K562 (cell line): Measurements from ENCODE around the gene SMARCD2. TPM values are rescaled to one million over a fixed set of nuclear protein-coding genes. Genes with fewer than 3 reads are reported as not detected.
A peak's percentile ranks its signal among the peaks of the same experiment; 100 is the strongest.

Experiments used
- BACH1 ChIP-seq: fragments of 200-800 bp; sonication (Bioruptor generic); IDR thresholded peaks from 2 replicates; pipeline ENCODE4 v1.6.1; 2016; ENCODE audit warnings: missing genetic modification characterization, missing compliant biosample characterization
- HNRNPH1 ChIP-seq: fragments of 200-400 bp; formaldehyde crosslinking; optimal IDR thresholded peaks from 2 replicates; pipeline ENCODE3; 2017; ENCODE audit warnings: low read depth, mild to moderate bottlenecking, low read length, moderate library complexity
- JUN ChIP-seq, 2 experiments: sonication (generic) in 1 of 2; formaldehyde crosslinking in 1 of 2; IDR thresholded peaks; 2 replicates each; pipeline versions ENCODE4 v1.6.1 to v1.8.0; 2012 to 2022; ENCODE audit warnings: borderline replicate concordance in 2 of 2, mild to moderate bottlenecking in 2 of 2, improper control_type of control experiment in 1 of 2, low read depth in 1 of 2, low read length in 1 of 2, missing genetic modification reagents in 1 of 2
- NELFE ChIP-seq: IDR thresholded peaks from 2 replicates; pipeline ENCODE4 v1.6.1; 2011; ENCODE audit warnings: mild to moderate bottlenecking; ENCODE audit not compliant: insufficient read depth, insufficient read length
- NFYB ChIP-seq: IDR thresholded peaks from 2 replicates; pipeline ENCODE4 v1.6.1; 2011; ENCODE audit warnings: mild to moderate bottlenecking, moderate library complexity; ENCODE audit not compliant: insufficient read length; ENCODE audit errors: extremely low read depth
- PHF20 ChIP-seq: fragments of 450-650 bp; IDR thresholded peaks from 2 replicates; pipeline ENCODE4 v1.6.1; 2018; ENCODE audit not compliant: partially characterized antibody
- RFX5 ChIP-seq: IDR thresholded peaks from 2 replicates; pipeline ENCODE4 v1.6.1; 2011; ENCODE audit warnings: low read depth, mild to moderate bottlenecking, improper control_type of control experiment, low read length
- SPI1 ChIP-seq: IDR thresholded peaks from 2 replicates; pipeline ENCODE4 v1.6.1; 2011; ENCODE audit warnings: low read depth, low read length, control low read depth, borderline replicate concordance
- TEAD2 ChIP-seq: fragments of 450-650 bp; IDR thresholded peaks from 2 replicates; pipeline ENCODE4 v1.6.1; 2016; ENCODE audit warnings: missing genetic modification characterization, control low read depth, missing compliant biosample characterization
- VEZF1 ChIP-seq: fragments of 200-800 bp; sonication (Bioruptor generic); IDR thresholded peaks from 2 replicates; pipeline ENCODE4 v1.6.1; 2017; ENCODE audit warnings: missing genetic modification characterization, missing compliant biosample characterization
- ZBTB17 ChIP-seq: fragments of 450-650 bp; formaldehyde crosslinking; IDR thresholded peaks from 2 replicates; pipeline ENCODE4 v1.4.0; 2020; ENCODE audit warnings: mild to moderate bottlenecking
- ZBTB5 ChIP-seq: fragments of 450-650 bp; IDR thresholded peaks from 2 replicates; pipeline ENCODE4 v1.6.1; 2017; ENCODE audit warnings: antibody characterized with exemption
- ZNF830 ChIP-seq: fragments of 250-450 bp; sonication (Bioruptor Pico); IDR thresholded peaks from 2 replicates; pipeline ENCODE4 v1.5.0; 2021; ENCODE audit warnings: mild to moderate bottlenecking
- polyA plus RNA-seq, 8 experiments: library from polyadenylated mRNA; depleted of rRNA in 4 of 8; stranded (reverse) in 5 of 8; unstranded in 3 of 8; fragments of >200 nt; fragmentation: Nextera tagmentation in 2 of 8; fragmentation: Illumina TruSeq in 1 of 8; extraction: Ambion mirVana in 2 of 8; extraction: Trizol in 1 of 8; gene quantifications; 2 replicates each; pipeline versions ENCODE4 v1.2.1 to v1.2.3, GENCODE V29; 2011 to 2014; ENCODE audit warnings: inconsistent platforms in 1 of 8, missing spikeins in 1 of 8
- total RNA-seq, 7 experiments: library from RNA; depleted of rRNA in 6 of 7; stranded (reverse); fragments of >200 nt in 6 of 7; fragmentation: Illumina TruSeq in 2 of 7; extraction: Trizol in 2 of 7; gene quantifications; 2 replicates each; pipeline versions ENCODE4 v1.2.1 to v1.2.3, GENCODE V29; 2011 to 2021; ENCODE audit warnings: low replicate concordance in 1 of 7
- TF ChIP-seq, protein P1 (sequence below): fragments of 250-450 bp; sonication (Bioruptor Pico); IDR thresholded peaks from 2 replicates; pipeline ENCODE4 v1.8.0; 2022; ENCODE audit warnings: inconsistent platforms, mild to moderate bottlenecking, moderate library complexity, borderline replicate concordance
- TF ChIP-seq, protein P2 (sequence below): fragments of 200-400 bp; formaldehyde crosslinking; IDR thresholded peaks from 2 replicates; pipeline ENCODE4 v1.6.1; 2017; ENCODE audit warnings: mild to moderate bottlenecking, low read depth, low read length, moderate library complexity
- TF ChIP-seq, protein P3 (sequence below): fragments of 250-450 bp; sonication (Bioruptor Pico); IDR thresholded peaks from 2 replicates; pipeline ENCODE4 v1.4.0; 2020; ENCODE audit warnings: borderline replicate concordance

The SMARCD2 gene
- total and polyA plus RNA-seq, 9 of the 15 experiments (the other 6 are each of a cell fraction or from before 2014, with no cell fraction given), result 1.7 to 114 (median 90.3) TPM

- TF ChIP-seq, protein P1, sequence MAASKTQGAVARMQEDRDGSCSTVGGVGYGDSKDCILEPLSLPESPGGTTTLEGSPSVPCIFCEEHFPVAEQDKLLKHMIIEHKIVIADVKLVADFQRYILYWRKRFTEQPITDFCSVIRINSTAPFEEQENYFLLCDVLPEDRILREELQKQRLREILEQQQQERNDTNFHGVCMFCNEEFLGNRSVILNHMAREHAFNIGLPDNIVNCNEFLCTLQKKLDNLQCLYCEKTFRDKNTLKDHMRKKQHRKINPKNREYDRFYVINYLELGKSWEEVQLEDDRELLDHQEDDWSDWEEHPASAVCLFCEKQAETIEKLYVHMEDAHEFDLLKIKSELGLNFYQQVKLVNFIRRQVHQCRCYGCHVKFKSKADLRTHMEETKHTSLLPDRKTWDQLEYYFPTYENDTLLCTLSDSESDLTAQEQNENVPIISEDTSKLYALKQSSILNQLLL, result no peak
- TF ChIP-seq, protein P2, sequence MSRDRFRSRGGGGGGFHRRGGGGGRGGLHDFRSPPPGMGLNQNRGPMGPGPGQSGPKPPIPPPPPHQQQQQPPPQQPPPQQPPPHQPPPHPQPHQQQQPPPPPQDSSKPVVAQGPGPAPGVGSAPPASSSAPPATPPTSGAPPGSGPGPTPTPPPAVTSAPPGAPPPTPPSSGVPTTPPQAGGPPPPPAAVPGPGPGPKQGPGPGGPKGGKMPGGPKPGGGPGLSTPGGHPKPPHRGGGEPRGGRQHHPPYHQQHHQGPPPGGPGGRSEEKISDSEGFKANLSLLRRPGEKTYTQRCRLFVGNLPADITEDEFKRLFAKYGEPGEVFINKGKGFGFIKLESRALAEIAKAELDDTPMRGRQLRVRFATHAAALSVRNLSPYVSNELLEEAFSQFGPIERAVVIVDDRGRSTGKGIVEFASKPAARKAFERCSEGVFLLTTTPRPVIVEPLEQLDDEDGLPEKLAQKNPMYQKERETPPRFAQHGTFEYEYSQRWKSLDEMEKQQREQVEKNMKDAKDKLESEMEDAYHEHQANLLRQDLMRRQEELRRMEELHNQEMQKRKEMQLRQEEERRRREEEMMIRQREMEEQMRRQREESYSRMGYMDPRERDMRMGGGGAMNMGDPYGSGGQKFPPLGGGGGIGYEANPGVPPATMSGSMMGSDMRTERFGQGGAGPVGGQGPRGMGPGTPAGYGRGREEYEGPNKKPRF, result no peak
- TF ChIP-seq JUN (IDR thresholded peaks at IDR 0.05; ENCODE audit: borderline replicate concordance, low read depth, low read length) (peak; percentile 76; the same call in 1 of the 2 replicates), JUN (CRISPR knock-in tag; IDR thresholded peaks at IDR 0.05; ENCODE audit: borderline replicate concordance) (no peak), ZNF830 (0 out of 2 replicates have a peak, but pooled peaks have one; percentile 28), SPI1 (peak; percentile 79), NELFE (no peak), HNRNPH1 (no peak), NFYB (no peak), ZBTB5 (no peak), BACH1 (no peak), ZBTB17 (peak; percentile 69; the same call in 1 of the 2 replicates), TEAD2 (tag) (no peak), VEZF1 (peak; percentile 91), PHF20 (peak; percentile 67), RFX5 (peak; percentile 90)
- TF ChIP-seq, protein P3, sequence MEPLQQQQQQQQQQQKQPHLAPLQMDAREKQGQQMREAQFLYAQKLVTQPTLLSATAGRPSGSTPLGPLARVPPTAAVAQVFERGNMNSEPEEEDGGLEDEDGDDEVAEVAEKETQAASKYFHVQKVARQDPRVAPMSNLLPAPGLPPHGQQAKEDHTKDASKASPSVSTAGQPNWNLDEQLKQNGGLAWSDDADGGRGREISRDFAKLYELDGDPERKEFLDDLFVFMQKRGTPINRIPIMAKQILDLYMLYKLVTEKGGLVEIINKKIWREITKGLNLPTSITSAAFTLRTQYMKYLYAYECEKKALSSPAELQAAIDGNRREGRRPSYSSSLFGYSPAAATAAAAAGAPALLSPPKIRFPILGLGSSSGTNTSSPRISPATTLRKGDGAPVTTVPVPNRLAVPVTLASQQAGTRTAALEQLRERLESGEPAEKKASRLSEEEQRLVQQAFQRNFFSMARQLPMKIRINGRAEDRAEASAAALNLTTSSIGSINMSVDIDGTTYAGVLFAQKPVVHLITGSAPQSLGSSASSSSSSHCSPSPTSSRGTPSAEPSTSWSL, result peak; percentile 94; the same call in 1 of the 2 replicates
Observed at GRCh38 chr17:63842540-63843386, at the start of gene SMARCD2 (continued).
